Measurements from ENCODE around the gene KLF11. TPM values are rescaled to one million over a fixed set of nuclear protein-coding genes. Genes with fewer than 3 reads are reported as not detected.

KLF11 gene
- polyA plus RNA-seq, 3 donors = 21.0 to 69.8 (median 25.3) TPM

GRCh38 chr2:10065773-10066055 is 22.4 kb downstream of the KLF11 start:
- H3K4me2 ChIP-seq (replicated peaks; ENCODE audit: extremely low read depth, low read length, poor library complexity, severe bottlenecking) = peak overlapping the region; percentile 22
- H3K27me3 Mint-ChIP-seq (ENCODE audit: low read depth in 3 of 3) = peaks cover 9 to 13% (median 12%) of the 10 kb centered on the region in 3 donors
- no peak for DNase-seq
- TF ChIP-seq CTCF (IDR thresholded peaks at IDR 0.05) = no peak
- no peaks in the 10 kb centered on the region for H3K36me3 Mint-ChIP-seq
- H3K27ac Mint-ChIP-seq = no peak overlapping the region
- H3K27ac ChIP-seq (ENCODE audit: low read depth in 1 of 2, low read length in 2 of 2) = no peak overlapping the region
- H3K4me1 Mint-ChIP-seq = peaks cover 12% of the 10 kb centered on the region
- H3K79me2 ChIP-seq (ENCODE audit: insufficient read depth, low read length) = no peaks in the 10 kb centered on the region
- no peaks in the 10 kb centered on the region for H4K20me1 ChIP-seq (ENCODE audit: insufficient read depth, low read length)
- intact Hi-C loops (cut with micrococcal nuclease) = no loop called here
- 88% methylated on average over 6 of the region's 6 CpGs for WGBS (ENCODE audit: insufficient coverage)
- H3K27me3 ChIP-seq (ENCODE audit: control insufficient read depth in 2 of 2, insufficient read depth in 2 of 2, low read length in 2 of 2) = no peaks in the 10 kb centered on the region
- H3K9ac ChIP-seq (ENCODE audit: insufficient read depth, low read length, poor library complexity, severe bottlenecking) = no peak overlapping the region
- H2AFZ ChIP-seq (ENCODE audit: insufficient read depth, low read depth, low read length, poor library complexity, severe bottlenecking) = no peak overlapping the region
- peak overlapping the region in 1 of 2 donors; percentile 41 for H3K4me3 Mint-ChIP-seq
- H3K9me3 Mint-ChIP-seq = peaks cover 0 to 5% (median 2%) of the 10 kb centered on the region in 7 donors
- no peaks in the 10 kb centered on the region for H3K36me3 ChIP-seq (replicated peaks in 1 of 2; ENCODE audit: control insufficient read depth in 1 of 2, insufficient read depth in 2 of 2, low read length in 2 of 2)
- H3K4me3 ChIP-seq (replicated peaks in 1 of 3; ENCODE audit: low read depth in 2 of 3, low read length in 3 of 3) = no peak overlapping the region
- no peaks in the 10 kb centered on the region for H3K9me3 ChIP-seq (replicated peaks in 1 of 2; ENCODE audit: control insufficient read depth in 1 of 2, insufficient read depth in 1 of 2, low read length in 2 of 2)
- peaks cover 10 to 12% of the 10 kb centered on the region in 2 donors for H3K4me1 ChIP-seq (ENCODE audit: control insufficient read depth in 1 of 2, insufficient read depth in 2 of 2, low read length in 2 of 2)

- TF ChIP-seq CTCF (IDR thresholded peaks at IDR 0.05) = no peak
- no peak overlapping the region for H3K4me2 ChIP-seq (replicated peaks; ENCODE audit: extremely low read depth, low read length, poor library complexity, severe bottlenecking)
- no peak overlapping the region for H3K9ac ChIP-seq (ENCODE audit: insufficient read depth, low read length, poor library complexity, severe bottlenecking)
- Mint-ChIP-seq H3K4me3 (no peak overlapping the region), H3K27me3 (ENCODE audit: low read depth in 3 of 3) (peaks cover 9 to 16% (median 13%) of the 10 kb centered on the region in 3 donors), H3K36me3 (no peaks in the 10 kb centered on the region), H3K9me3 (peaks cover 0 to 5% (median 2%) of the 10 kb centered on the region in 7 donors), H3K27ac (no peak overlapping the region), H3K4me1 (peaks cover 12% of the 10 kb centered on the region)
- peaks cover 10 to 12% of the 10 kb centered on the region in 2 donors for H3K4me1 ChIP-seq (ENCODE audit: control insufficient read depth in 1 of 2, insufficient read depth in 2 of 2, low read length in 2 of 2)
- intact Hi-C loops (cut with micrococcal nuclease) = no loop called here
- no peaks in the 10 kb centered on the region for H3K27me3 ChIP-seq (ENCODE audit: control insufficient read depth in 2 of 2, insufficient read depth in 2 of 2, low read length in 2 of 2)
- no peak overlapping the region for H3K27ac ChIP-seq (ENCODE audit: low read depth in 1 of 2, low read length in 2 of 2)
- H2AFZ ChIP-seq (ENCODE audit: insufficient read depth, low read depth, low read length, poor library complexity, severe bottlenecking) = no peak overlapping the region
- H4K20me1 ChIP-seq (ENCODE audit: insufficient read depth, low read length) = no peaks in the 10 kb centered on the region
- no peak overlapping the region for H3K4me3 ChIP-seq (replicated peaks in 1 of 3; ENCODE audit: low read depth in 2 of 3, low read length in 3 of 3)
- no peaks in the 10 kb centered on the region for H3K9me3 ChIP-seq (replicated peaks in 1 of 2; ENCODE audit: control insufficient read depth in 1 of 2, insufficient read depth in 1 of 2, low read length in 2 of 2)
- no peaks in the 10 kb centered on the region for H3K79me2 ChIP-seq (ENCODE audit: insufficient read depth, low read length)
- no peak for DNase-seq
- WGBS (ENCODE audit: insufficient coverage) = no CpG with 5 or more reads among the region's 2 CpGs
- no peaks in the 10 kb centered on the region for H3K36me3 ChIP-seq (replicated peaks in 1 of 2; ENCODE audit: control insufficient read depth in 1 of 2, insufficient read depth in 2 of 2, low read length in 2 of 2)
Observed at GRCh38 chr2:10067330-10067729, 24.0 kb downstream of the KLF11 start.
